Heart left ventricle (tissue), 16 donors: Measurements from ENCODE around the gene ITGB4. TPM values are rescaled to one million over a fixed set of nuclear protein-coding genes. Genes with fewer than 3 reads are reported as not detected.
A peak's percentile ranks its signal among the peaks of the same experiment; 100 is the strongest.

ENCODE experiments used
- ATAC-seq, 4 donors: fragments of 200-7000 bp; cut with Tn5 transposase; one replicate each; pipeline ENCODE4 v1.9.1; 2020 to 2022; ENCODE audit warnings: moderate library complexity in 4 of 4, mild to moderate bottlenecking in 3 of 4, moderate number of reproducible peaks in 1 of 4
- DNase-seq, 5 donors: peaks; one replicate each; pipeline ENCODE4 v3.0.0-alpha.2; 2020
- H3K27ac ChIP-seq, 12 donors: fragments of 200-600 bp; sonication (generic) in 4 of 12; one replicate each; pipeline versions ENCODE4 v1.5.0 to v1.8.0; 2016 to 2022; ENCODE audit warnings: mild to moderate bottlenecking in 2 of 12
- H3K27me3 ChIP-seq, 9 donors: fragments of 200-600 bp; sonication (generic) in 2 of 9; one replicate each; pipeline versions ENCODE4 v1.5.1 to v1.8.0; 2016 to 2022; ENCODE audit warnings: mild to moderate bottlenecking in 3 of 9
- H3K36me3 ChIP-seq, 9 donors: fragments of 200-600 bp; sonication (generic) in 2 of 9; one replicate each; pipeline versions ENCODE4 v1.5.0 to v1.8.0; 2018 to 2022; ENCODE audit warnings: mild to moderate bottlenecking in 2 of 9
- H3K4me1 ChIP-seq, 12 donors: fragments of 200-600 bp; sonication (generic) in 4 of 12; one replicate each; pipeline versions ENCODE4 v1.5.0 to v1.8.0; 2016 to 2022; ENCODE audit warnings: mild to moderate bottlenecking in 3 of 12
- H3K4me3 ChIP-seq, 12 donors: fragments of 200-600 bp; sonication (generic) in 4 of 12; one replicate each; pipeline versions ENCODE4 v1.5.0 to v1.8.0; 2017 to 2022; ENCODE audit warnings: mild to moderate bottlenecking in 9 of 12, moderate library complexity in 4 of 12
- H3K9me3 ChIP-seq, 12 donors: fragments of 200-600 bp; sonication (generic) in 4 of 12; one replicate each; pipeline versions ENCODE4 v1.5.0 to v1.8.0; 2016 to 2022; ENCODE audit warnings: mild to moderate bottlenecking in 1 of 12
- POLR2A ChIP-seq, 2 donors: fragments of 450-650 bp; IDR thresholded peaks; one replicate each; pipeline ENCODE4 v1.6.1; 2017; ENCODE audit warnings: antibody characterized with exemption in 2 of 2, mild to moderate bottlenecking in 2 of 2, moderate library complexity in 2 of 2
- WGBS, 4 donors: extraction: QIAGEN DNeasy Blood & Tissue Kit in 2 of 4; methylation state at CpG; one replicate each; pipeline versions ENCODE4 v1.1.5 to v1.1.7; 2013 to 2018; 5-methylcytosine and 5-hydroxymethylcytosine counted together
- intact Hi-C, 10 donors: fragments of 100-400 bp; cut with DNase I; formaldehyde crosslinking; loops; one replicate each; pipeline versions ENCODE4 v1.11.1 to v1.14.2; 2022
- polyA plus RNA-seq, 2 donors: library from polyadenylated mRNA; stranded (reverse); fragments of 200-250 nt; gene quantifications; one replicate each; pipeline ENCODE4 v1.2.3, GENCODE V29; 2013
- total RNA-seq, 9 donors: library from RNA; depleted of rRNA in 2 of 9; stranded (reverse); fragments of >200 nt in 2 of 9; fragmentation: NEBNext Ultra II Directional in 3 of 9; extraction: Animal tissue kit (Norgen Biotek cat#: 25700) in 3 of 9; gene quantifications; one replicate each; pipeline versions ENCODE4 v1.1.0 to v1.2.4, GENCODE V29; 2016 to 2023
- TF ChIP-seq, protein P1 (sequence below), 12 donors: fragments of 200-600 bp; sonication (generic) in 4 of 12; IDR thresholded peaks; one replicate each; pipeline versions ENCODE4 v1.5.0 to v1.8.0; 2018 to 2022; ENCODE audit warnings: antibody characterized with exemption in 12 of 12, mild to moderate bottlenecking in 5 of 12
- donor health status: ischemic (EF 13 %, LVEDD 7.1; RV severe dilation, severe dysfunction).
- donor health status: healthy with polysubstance abuse.
- donor health status: DM: no; HTN: yes; CAD: no.
- donor health status: DM: no; HTN: no; CAD: no.
- donor health status: ischemic (EF 25% LVEDD 6.9; RV normal size, moderate dysfunction).
- donor health status: ischemic (EF 25% LVEDD 5.7; RV mildly dilated, moderate dysfunction).
- donor health status: healthy.
- donor health status: DM: yes; HTN: yes; CAD: no.
- donor health status: ischemic (EF 35%, LVEDD 5.7; RV mildly dilated, moderate dysfunction).
- donor health status: nonischemic (EF 11% LVEDD 7.7; RV severe dilation, severe dysfunction).
- donor health status: DM: yes; HTN: yes; CAD: no.
- donor health status: PGD.
- donor health status: ischemic (EF 29% LVEDD 5.4; RV normal size, mild dysfunction).
- donor health status: nonischemic (EF 23%, LVEDD 6.1; RV moderate dilation, normal function).

ITGB4 gene
- total and polyA plus RNA-seq, 11 donors = 4.0 to 26.8 (median 10.0) TPM

- 45 to 59% (median 48%) methylated on average over 19 of the region's 19 CpGs for WGBS, 4 donors
- H3K27ac ChIP-seq = peak overlapping the region; percentile 80 to 97 (median 88)
Measured at GRCh38 chr17:75693500-75694481, 27.5 kb upstream of the ITGB4 start.

DNA sequence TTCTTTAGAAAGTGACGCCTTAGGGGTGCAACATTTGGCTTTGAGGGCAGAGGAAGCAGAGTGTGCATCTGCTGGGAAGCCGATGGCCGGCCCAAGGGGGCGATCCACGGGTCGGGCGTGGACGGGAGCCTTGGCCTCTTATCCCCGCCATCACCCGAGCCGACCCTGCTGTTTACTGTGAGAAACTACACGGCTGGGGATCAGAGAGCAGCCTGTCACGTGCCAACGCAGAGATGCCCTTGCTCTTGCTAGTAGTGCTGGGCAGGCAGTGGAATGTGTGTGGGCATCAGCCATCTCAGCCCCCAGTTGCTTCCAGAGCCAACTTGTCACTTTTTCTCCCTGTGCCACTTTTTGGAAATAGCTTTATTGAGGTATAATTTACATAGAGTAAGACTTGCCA lies 26.7 kb upstream of the ITGB4 start:
- peaks cover 0 to 72% (median 26%) of the 10 kb centered on the region in 9 donors for H3K36me3 ChIP-seq
- no peaks in the 10 kb centered on the region for H3K9me3 ChIP-seq
- intact Hi-C loops = no loop called here
- H3K4me1 ChIP-seq = peaks cover 6 to 87% (median 62%) of the 10 kb centered on the region in 12 donors
- ATAC-seq (peak in 2 of 4 donors; percentile 19 to 44), DNase-seq (peak in 2 of 5 donors; percentile 42 to 48)
- TF ChIP-seq, protein P1, sequence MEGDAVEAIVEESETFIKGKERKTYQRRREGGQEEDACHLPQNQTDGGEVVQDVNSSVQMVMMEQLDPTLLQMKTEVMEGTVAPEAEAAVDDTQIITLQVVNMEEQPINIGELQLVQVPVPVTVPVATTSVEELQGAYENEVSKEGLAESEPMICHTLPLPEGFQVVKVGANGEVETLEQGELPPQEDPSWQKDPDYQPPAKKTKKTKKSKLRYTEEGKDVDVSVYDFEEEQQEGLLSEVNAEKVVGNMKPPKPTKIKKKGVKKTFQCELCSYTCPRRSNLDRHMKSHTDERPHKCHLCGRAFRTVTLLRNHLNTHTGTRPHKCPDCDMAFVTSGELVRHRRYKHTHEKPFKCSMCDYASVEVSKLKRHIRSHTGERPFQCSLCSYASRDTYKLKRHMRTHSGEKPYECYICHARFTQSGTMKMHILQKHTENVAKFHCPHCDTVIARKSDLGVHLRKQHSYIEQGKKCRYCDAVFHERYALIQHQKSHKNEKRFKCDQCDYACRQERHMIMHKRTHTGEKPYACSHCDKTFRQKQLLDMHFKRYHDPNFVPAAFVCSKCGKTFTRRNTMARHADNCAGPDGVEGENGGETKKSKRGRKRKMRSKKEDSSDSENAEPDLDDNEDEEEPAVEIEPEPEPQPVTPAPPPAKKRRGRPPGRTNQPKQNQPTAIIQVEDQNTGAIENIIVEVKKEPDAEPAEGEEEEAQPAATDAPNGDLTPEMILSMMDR (IDR thresholded peaks at IDR 0.05) = no peak
- no peak for TF ChIP-seq POLR2A (IDR thresholded peaks at IDR 0.05)
- no peak overlapping the region for H3K4me3 ChIP-seq
- peak overlapping the region; percentile 80 to 97 (median 88) for H3K27ac ChIP-seq
- 46 to 84% (median 63%) methylated on average over 13 to 14 of the region's 14 CpGs for WGBS, 4 donors
- no peaks in the 10 kb centered on the region for H3K27me3 ChIP-seq

More at GRCh38 chr17:75693500-75694481, 27.5 kb upstream of the ITGB4 start:
- Histone ChIP-seq H3K27me3 (no peaks in the 10 kb centered on the region), H3K4me3 (no peak overlapping the region), H3K4me1 (peaks cover 6 to 87% (median 66%) of the 10 kb centered on the region in 12 donors), H3K9me3 (no peaks in the 10 kb centered on the region), H3K36me3 (peaks cover 0 to 70% (median 25%) of the 10 kb centered on the region in 9 donors)
- no peak for TF ChIP-seq POLR2A (IDR thresholded peaks at IDR 0.05)
- TF ChIP-seq, protein P1 (IDR thresholded peaks at IDR 0.05) = peak in 1 of 12 donors; percentile 17
- intact Hi-C loops = no loop called here
- ATAC-seq = peak; percentile 84 to 91 (median 88)
- peak; percentile 72 to 95 (median 76) for DNase-seq

DNA sequence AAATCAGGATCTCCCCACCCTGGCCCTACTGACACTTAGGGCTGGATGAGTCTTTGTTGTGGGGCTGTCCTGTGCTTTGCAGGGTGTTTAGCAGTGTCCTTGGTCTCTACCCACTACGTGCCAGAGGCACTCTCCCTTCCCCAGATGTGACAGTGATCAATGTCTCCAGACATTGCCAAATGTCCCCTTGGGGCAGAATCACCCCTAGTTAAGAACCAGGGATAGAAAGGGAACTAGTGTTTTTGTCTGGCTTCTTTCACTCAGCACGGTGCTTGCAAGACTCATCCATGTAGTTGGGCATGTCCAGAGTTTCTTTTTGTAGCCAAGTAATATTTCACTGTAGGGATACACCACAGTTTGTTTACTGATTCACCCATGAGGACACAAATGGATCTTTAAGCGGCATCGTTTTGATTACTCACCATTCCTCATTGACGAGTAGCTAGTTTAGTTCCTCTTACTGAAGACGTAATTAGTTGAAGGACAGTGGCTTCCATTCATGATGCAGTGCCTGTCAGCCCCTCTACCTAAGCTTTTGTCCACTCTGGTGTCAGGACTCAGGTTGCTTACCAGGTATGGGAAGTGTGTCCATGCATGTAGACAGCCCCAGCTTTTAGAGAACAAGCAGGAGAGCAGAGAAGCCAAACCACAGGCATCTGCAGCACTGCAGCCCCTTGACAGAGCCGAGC lies 26.0 kb upstream of the ITGB4 start:
- ATAC-seq = no peak
- H3K4me1 ChIP-seq = peaks cover 12 to 93% (median 65%) of the 10 kb centered on the region in 12 donors
- H3K27me3 ChIP-seq = no peaks in the 10 kb centered on the region
- peak overlapping the region; percentile 26 to 97 (median 85) for H3K27ac ChIP-seq
- DNase-seq = no peak
- peaks cover 0 to 78% (median 33%) of the 10 kb centered on the region in 9 donors for H3K36me3 ChIP-seq
- TF ChIP-seq POLR2A (IDR thresholded peaks at IDR 0.05) = no peak
- no peaks in the 10 kb centered on the region for H3K9me3 ChIP-seq
- intact Hi-C loops = no loop called here
- H3K4me3 ChIP-seq = no peak overlapping the region
- WGBS, 4 donors = 69 to 78% (median 73%) methylated on average over 7 of the region's 7 CpGs

DNA sequence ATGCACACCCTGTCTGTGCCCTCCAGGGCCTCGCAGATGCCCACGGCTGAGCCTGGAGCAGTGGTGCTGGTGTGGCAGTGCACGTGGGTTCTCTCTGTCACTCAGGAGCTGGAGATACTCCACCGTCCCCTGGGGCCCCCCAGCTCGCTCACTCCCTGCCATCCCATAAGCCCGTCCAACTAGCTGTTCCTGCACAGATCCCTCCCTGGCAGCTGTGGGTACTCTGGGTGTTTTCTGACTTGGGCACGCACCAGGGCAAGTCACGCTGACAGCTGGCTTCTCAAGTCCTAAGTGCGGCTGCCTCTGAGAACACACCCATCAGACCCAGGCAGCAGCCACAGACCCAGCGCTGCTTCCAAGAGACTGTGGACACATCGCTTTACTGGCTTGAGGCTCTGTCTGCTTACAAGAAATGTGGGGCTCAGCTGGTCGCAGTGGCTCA lies 25.4 kb upstream of the ITGB4 start:
- 42 to 79% (median 59%) methylated on average over 4 to 12 of the region's 12 CpGs for WGBS, 4 donors
- peaks cover 12 to 98% (median 67%) of the 10 kb centered on the region in 12 donors for H3K4me1 ChIP-seq

More for the DNA sequence above, 25.4 kb upstream of the ITGB4 start:
- peak in 4 of 5 donors; percentile 50 to 82 (median 76) for DNase-seq
- Histone ChIP-seq H3K27me3 (no peaks in the 10 kb centered on the region), H3K27ac (peak overlapping the region; percentile 19 to 97 (median 85)), H3K9me3 (no peaks in the 10 kb centered on the region), H3K4me3 (no peak overlapping the region), H3K36me3 (peaks cover 0 to 80% (median 35%) of the 10 kb centered on the region in 9 donors)
- peak; percentile 42 to 65 (median 50) for ATAC-seq
- intact Hi-C loops = no loop called here
- TF ChIP-seq, protein P1 (IDR thresholded peaks at IDR 0.05) = no peak
- TF ChIP-seq POLR2A (IDR thresholded peaks at IDR 0.05) = no peak
